Measurements from ENCODE around the gene PRG3. TPM values are rescaled to one million over a fixed set of nuclear protein-coding genes. Genes with fewer than 3 reads are reported as not detected.

Gene PRG3
- total RNA-seq, 2 donors from 2014 or later: not detected

- TF ChIP-seq CTCF (IDR thresholded peaks at IDR 0.05): no peak
- H3K36me3 ChIP-seq: no peaks in the 10 kb centered on the region
- DNase-seq (ENCODE audit: low spot score): no peak
- H3K9me3 ChIP-seq: no peaks in the 10 kb centered on the region
- H3K4me3 ChIP-seq: no peak overlapping the region
- no peaks in the 10 kb centered on the region for H3K4me1 ChIP-seq
- H3K27ac ChIP-seq: no peak overlapping the region
- H3K27me3 ChIP-seq: no peaks in the 10 kb centered on the region
These were observed 10.2 kb upstream of the PRG3 start for GRCh38 chr11:57391111-57391510.

GRCh38 chr11:57390535-57390934 is 9.6 kb upstream of the PRG3 start, which contains the start of gene PRG2:
Gene PRG2 (minus strand): TSS chr11:57390650. CDS start chr11:57389944, 706 bp downstream.
- TF ChIP-seq CTCF (IDR thresholded peaks at IDR 0.05): no peak
- no peak for DNase-seq (ENCODE audit: low spot score)
- no peaks in the 10 kb centered on the region for H3K4me1 ChIP-seq
- no peaks in the 10 kb centered on the region for H3K9me3 ChIP-seq
- H3K36me3 ChIP-seq: no peaks in the 10 kb centered on the region
- no peak within 1 kb of the TSS for H3K27ac ChIP-seq
- no peaks in the 10 kb centered on the region for H3K27me3 ChIP-seq
- H3K4me3 ChIP-seq: no peak within 1 kb of the TSS

DNA sequence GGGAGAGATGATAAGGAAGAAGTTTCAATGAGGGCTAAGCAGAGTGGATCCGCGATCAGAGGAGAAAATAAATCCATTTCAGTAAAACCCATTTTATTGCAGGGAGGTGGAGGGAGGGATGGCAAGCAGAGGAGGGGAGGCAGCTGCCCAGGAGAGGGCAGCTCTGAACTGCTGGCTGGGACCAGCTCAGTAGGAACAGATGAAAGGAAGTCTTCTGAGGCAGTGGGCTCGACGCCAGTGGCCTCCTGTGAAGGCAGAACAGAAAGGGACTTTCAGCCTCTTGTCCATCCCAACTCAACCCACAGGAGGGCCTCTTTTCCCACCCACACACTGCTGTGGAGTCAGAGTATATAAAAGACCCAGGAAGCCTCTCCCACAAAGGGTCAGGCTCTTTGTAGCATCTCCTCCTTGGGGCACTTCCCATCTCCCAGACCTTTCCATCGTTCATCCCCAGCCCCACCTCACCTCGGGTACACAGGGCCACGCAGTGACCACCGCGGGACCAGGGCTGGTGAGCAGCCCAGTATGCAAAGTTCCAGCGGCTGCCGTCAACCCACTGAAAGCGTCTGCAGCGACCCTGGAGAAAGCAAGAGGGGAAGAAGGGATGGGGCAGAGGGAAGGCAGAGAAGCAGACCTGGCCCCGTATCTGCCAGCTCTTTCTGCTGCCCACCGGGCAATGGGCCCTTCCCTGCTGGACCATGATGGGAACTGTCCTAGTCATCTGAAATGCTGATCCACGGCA is 6.5 kb upstream of the PRG3 start:
- no peaks in the 10 kb centered on the region for H3K27me3 ChIP-seq
- H3K4me1 ChIP-seq: no peaks in the 10 kb centered on the region
- no peak overlapping the region for H3K4me3 ChIP-seq
- no peak for DNase-seq (ENCODE audit: low spot score)
- H3K36me3 ChIP-seq: no peaks in the 10 kb centered on the region
- H3K27ac ChIP-seq: no peak overlapping the region
- peak in 1 of 2 donors; percentile 28 for TF ChIP-seq CTCF (IDR thresholded peaks at IDR 0.05)
- no peaks in the 10 kb centered on the region for H3K9me3 ChIP-seq

DNA sequence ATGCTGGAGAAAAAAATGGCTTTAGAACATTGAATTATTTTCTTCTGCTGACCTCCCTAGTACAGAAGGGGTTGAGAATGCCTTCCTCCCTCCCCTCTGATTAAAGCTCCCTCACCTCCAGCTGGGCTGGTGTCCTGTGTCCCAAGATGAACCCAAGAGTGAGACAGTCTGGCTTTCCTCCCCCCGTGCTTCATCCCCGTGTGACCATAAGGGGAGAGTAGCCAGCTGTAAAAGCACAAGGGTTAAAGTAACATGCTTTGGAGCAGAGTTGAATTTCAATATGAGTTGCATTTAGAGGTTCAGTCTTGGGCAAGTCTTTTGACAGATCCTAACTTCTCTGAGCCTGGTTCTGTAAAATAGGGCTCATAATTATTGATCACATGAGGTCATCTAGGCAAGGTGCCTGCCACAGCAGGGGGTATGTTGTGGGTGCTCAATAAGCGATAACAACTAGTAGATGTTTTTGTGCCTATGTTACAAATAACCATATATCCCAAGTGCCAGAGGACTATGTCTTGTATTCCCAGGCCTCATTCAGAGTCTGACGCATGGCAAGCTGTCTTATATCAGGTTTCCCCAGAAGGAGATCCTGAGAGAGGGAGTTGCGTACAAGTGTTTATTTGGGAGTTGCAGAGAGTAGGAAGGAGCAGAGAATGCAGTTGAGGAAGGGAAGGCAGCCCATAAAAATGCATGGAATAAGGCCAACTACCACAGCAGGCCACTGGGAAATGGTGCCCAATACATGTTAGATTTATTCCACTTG is 5.4 kb upstream of the PRG3 start:
- no peak for TF ChIP-seq CTCF (IDR thresholded peaks at IDR 0.05)

GRCh38 chr11:57379732-57380131 is 1.2 kb downstream of the PRG3 start:
- Histone ChIP-seq H3K4me1 (no peaks in the 10 kb centered on the region), H3K9me3 (no peaks in the 10 kb centered on the region), H3K27me3 (no peaks in the 10 kb centered on the region), H3K4me3 (no peak overlapping the region), H3K36me3 (no peaks in the 10 kb centered on the region), H3K27ac (no peak overlapping the region)
- no peak for TF ChIP-seq CTCF (IDR thresholded peaks at IDR 0.05)
- no peak for DNase-seq (ENCODE audit: low spot score)

More for the DNA sequence above, 5.4 kb upstream of the PRG3 start:
- no peak for DNase-seq (ENCODE audit: low spot score)
- no peaks in the 10 kb centered on the region for H3K36me3 ChIP-seq
- H3K27ac ChIP-seq: no peak overlapping the region
- H3K27me3 ChIP-seq: no peaks in the 10 kb centered on the region
- H3K4me1 ChIP-seq: no peaks in the 10 kb centered on the region
- H3K4me3 ChIP-seq: no peak overlapping the region
- H3K9me3 ChIP-seq: no peaks in the 10 kb centered on the region

Measured in right atrium auricular region (tissue), 2 donors.